HepG2 (cell line): Measurements from ENCODE around the gene ZFP36. TPM values are rescaled to one million over a fixed set of nuclear protein-coding genes. Genes with fewer than 3 reads are reported as not detected.

ENCODE experiments used
- HOXA5 ChIP-seq: sonication (generic); formaldehyde crosslinking; IDR thresholded peaks from 2 replicates; pipeline ENCODE4 v1.4.0; 2020; ENCODE audit warnings: missing genetic modification reagents
- KAT2B ChIP-seq: fragments of 150-350 bp; IDR thresholded peaks from 2 replicates; pipeline ENCODE4 v1.6.1; 2014; ENCODE audit warnings: low read depth, low read length, borderline replicate concordance
- KAT7 ChIP-seq: IDR thresholded peaks from 2 replicates; pipeline ENCODE4 v1.6.1; 2018; ENCODE audit warnings: borderline replicate concordance, missing compliant biosample characterization
- KDM3A ChIP-seq: IDR thresholded peaks from 2 replicates; pipeline ENCODE4 v1.6.1; 2018; ENCODE audit warnings: low read depth, missing compliant biosample characterization
- MED8 ChIP-seq: sonication (generic); formaldehyde crosslinking; IDR thresholded peaks from 2 replicates; pipeline ENCODE4 v1.8.1; 2023; ENCODE audit warnings: mild to moderate bottlenecking, missing genetic modification reagents; ENCODE audit not compliant: insufficient replicate concordance
- ZBTB25 ChIP-seq: IDR thresholded peaks from 2 replicates; pipeline ENCODE4 v1.6.1; 2018; ENCODE audit warnings: missing genetic modification reagents
- ZBTB8A ChIP-seq: sonication (generic); formaldehyde crosslinking; IDR thresholded peaks from 2 replicates; pipeline ENCODE4 v1.4.0; 2020; ENCODE audit warnings: mild to moderate bottlenecking, low read depth, missing genetic modification reagents, borderline replicate concordance
- ZNF274 ChIP-seq: sonication (generic); formaldehyde crosslinking; IDR thresholded peaks from 2 replicates; pipeline ENCODE4 v1.5.1; 2020; ENCODE audit warnings: mild to moderate bottlenecking, missing genetic modification reagents
- ZNF281 ChIP-seq: sonication (generic); formaldehyde crosslinking; IDR thresholded peaks from 2 replicates; pipeline ENCODE4 v1.4.0; 2020; ENCODE audit warnings: missing genetic modification reagents, borderline replicate concordance
- ZNF556 ChIP-seq: sonication (generic); formaldehyde crosslinking; IDR thresholded peaks from 2 replicates; pipeline ENCODE4 v1.4.0; 2020; ENCODE audit warnings: mild to moderate bottlenecking, missing genetic modification reagents, borderline replicate concordance
- ZNF790 ChIP-seq: sonication (generic); formaldehyde crosslinking; IDR thresholded peaks from 2 replicates; pipeline ENCODE4 v1.8.0; 2022; ENCODE audit warnings: missing genetic modification reagents, mild to moderate bottlenecking, borderline replicate concordance
- polyA plus RNA-seq, 8 experiments: library from polyadenylated mRNA; depleted of rRNA in 3 of 8; stranded (reverse) in 7 of 8; unstranded in 1 of 8; fragments of >200 nt; fragmentation: Illumina TruSeq in 4 of 8; extraction: Trizol in 4 of 8; gene quantifications; 2 replicates each; pipeline versions ENCODE4 v1.2.1 to v1.2.3, GENCODE V29; 2011 to 2016; ENCODE audit warnings: low read depth in 4 of 8, missing spikeins in 1 of 8, mixed read lengths in 1 of 8; ENCODE audit not compliant: insufficient read depth in 1 of 8
- total RNA-seq, 5 experiments: library from RNA; depleted of rRNA; stranded (reverse); fragments of >200 nt; fragmentation: Illumina TruSeq; extraction: Trizol; gene quantifications; 2 replicates each; pipeline ENCODE4 v1.2.3, GENCODE V29; 2016; ENCODE audit warnings: low read depth in 1 of 5
- TF ChIP-seq, protein P1 (sequence below), 2 experiments: fragments of 450-650 bp in 1 of 2; sonication (generic) in 1 of 2; formaldehyde crosslinking in 1 of 2; IDR thresholded peaks; 2 replicates each; pipeline versions ENCODE4 v1.6.1 to v1.8.0; 2016 to 2022; ENCODE audit warnings: antibody characterized with exemption in 1 of 2, mild to moderate bottlenecking in 1 of 2, missing genetic modification reagents in 1 of 2
- TF ChIP-seq, protein P2 (sequence below): sonication (generic); formaldehyde crosslinking; IDR thresholded peaks from 2 replicates; pipeline ENCODE4 v1.4.0; 2020; ENCODE audit warnings: missing genetic modification reagents, borderline replicate concordance

The ZFP36 gene
- total and polyA plus RNA-seq, 2 of the 13 experiments (the other 11 are each of a cell fraction or from before 2014, with no cell fraction given) = 1.4 to 1.7 TPM

- TF ChIP-seq, protein P1, sequence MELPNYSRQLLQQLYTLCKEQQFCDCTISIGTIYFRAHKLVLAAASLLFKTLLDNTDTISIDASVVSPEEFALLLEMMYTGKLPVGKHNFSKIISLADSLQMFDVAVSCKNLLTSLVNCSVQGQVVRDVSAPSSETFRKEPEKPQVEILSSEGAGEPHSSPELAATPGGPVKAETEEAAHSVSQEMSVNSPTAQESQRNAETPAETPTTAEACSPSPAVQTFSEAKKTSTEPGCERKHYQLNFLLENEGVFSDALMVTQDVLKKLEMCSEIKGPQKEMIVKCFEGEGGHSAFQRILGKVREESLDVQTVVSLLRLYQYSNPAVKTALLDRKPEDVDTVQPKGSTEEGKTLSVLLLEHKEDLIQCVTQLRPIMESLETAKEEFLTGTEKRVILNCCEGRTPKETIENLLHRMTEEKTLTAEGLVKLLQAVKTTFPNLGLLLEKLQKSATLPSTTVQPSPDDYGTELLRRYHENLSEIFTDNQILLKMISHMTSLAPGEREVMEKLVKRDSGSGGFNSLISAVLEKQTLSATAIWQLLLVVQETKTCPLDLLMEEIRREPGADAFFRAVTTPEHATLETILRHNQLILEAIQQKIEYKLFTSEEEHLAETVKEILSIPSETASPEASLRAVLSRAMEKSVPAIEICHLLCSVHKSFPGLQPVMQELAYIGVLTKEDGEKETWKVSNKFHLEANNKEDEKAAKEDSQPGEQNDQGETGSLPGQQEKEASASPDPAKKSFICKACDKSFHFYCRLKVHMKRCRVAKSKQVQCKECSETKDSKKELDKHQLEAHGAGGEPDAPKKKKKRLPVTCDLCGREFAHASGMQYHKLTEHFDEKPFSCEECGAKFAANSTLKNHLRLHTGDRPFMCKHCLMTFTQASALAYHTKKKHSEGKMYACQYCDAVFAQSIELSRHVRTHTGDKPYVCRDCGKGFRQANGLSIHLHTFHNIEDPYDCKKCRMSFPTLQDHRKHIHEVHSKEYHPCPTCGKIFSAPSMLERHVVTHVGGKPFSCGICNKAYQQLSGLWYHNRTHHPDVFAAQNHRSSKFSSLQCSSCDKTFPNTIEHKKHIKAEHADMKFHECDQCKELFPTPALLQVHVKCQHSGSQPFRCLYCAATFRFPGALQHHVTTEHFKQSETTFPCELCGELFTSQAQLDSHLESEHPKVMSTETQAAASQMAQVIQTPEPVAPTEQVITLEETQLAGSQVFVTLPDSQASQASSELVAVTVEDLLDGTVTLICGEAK (IDR thresholded peaks at IDR 0.05) = 0 out of 2 replicates have a peak, but pooled peaks have one; percentile 12
- TF ChIP-seq, protein P1 (CRISPR knock-in tag; IDR thresholded peaks at IDR 0.05) = no peak
- no peak for TF ChIP-seq MED8 (CRISPR knock-in tag)
- peak; percentile 98 for TF ChIP-seq ZNF281 (CRISPR knock-in tag)
- TF ChIP-seq ZNF556 (CRISPR knock-in tag) = peak; percentile 52; the same call in 1 of the 2 replicates
- peak; percentile 50; the same call in 1 of the 2 replicates for TF ChIP-seq ZNF274 (CRISPR knock-in tag)
- peak; percentile 79 for TF ChIP-seq KDM3A (CRISPR knock-in tag)
- no peak for TF ChIP-seq ZBTB8A (CRISPR knock-in tag)
- TF ChIP-seq ZBTB25 = peak; percentile 51; the same call in 1 of the 2 replicates
- TF ChIP-seq ZNF790 (CRISPR knock-in tag) = peak; percentile 59; the same call in 1 of the 2 replicates
- peak; percentile 74; the same call in 1 of the 2 replicates for TF ChIP-seq HOXA5 (CRISPR knock-in tag)
- TF ChIP-seq, protein P2, sequence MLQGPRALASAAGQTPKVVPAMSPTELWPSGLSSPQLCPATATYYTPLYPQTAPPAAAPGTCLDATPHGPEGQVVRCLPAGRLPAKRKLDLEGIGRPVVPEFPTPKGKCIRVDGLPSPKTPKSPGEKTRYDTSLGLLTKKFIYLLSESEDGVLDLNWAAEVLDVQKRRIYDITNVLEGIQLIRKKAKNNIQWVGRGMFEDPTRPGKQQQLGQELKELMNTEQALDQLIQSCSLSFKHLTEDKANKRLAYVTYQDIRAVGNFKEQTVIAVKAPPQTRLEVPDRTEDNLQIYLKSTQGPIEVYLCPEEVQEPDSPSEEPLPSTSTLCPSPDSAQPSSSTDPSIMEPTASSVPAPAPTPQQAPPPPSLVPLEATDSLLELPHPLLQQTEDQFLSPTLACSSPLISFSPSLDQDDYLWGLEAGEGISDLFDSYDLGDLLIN (CRISPR knock-in tag) = 0 out of 2 replicates have a peak, but pooled peaks have one; percentile 52
- TF ChIP-seq KAT2B = no peak
- no peak for TF ChIP-seq KAT7 (CRISPR knock-in tag)
Measured at GRCh38 chr19:39412100-39412866, 5.6 kb downstream of the ZFP36 start, which contains the start of gene PLEKHG2 (continued).
